HEK293T (cell line): ENCODE data around the gene SLC13A4.

Experiments used
- CTCF ChIA-PET: fragments of 350-600 bp; formaldehyde crosslinking; extraction: SDS; loops from one replicate; lab custom pipeline; 2021; ENCODE audit warnings: antibody characterized with exemption, inconsistent platforms; lab: Yijun Ruan, JAX
- POLR2A ChIA-PET: fragments of 350-600 bp; formaldehyde crosslinking; extraction: SDS; loops from one replicate; lab custom pipeline; 2020; ENCODE audit warnings: antibody characterized with exemption, inconsistent platforms; lab: Yijun Ruan, JAX
- DNase-seq: peaks from one replicate; pipeline ENCODE4 v3.0.0; 2012; ENCODE audit warnings: mixed read lengths; ENCODE audit errors: extremely low spot score
- ARNT ChIP-seq: fragments of 450-650 bp; IDR thresholded peaks from 2 replicates; pipeline ENCODE4 v1.6.1; 2017; ENCODE audit warnings: mild to moderate bottlenecking
- BHLHE40 ChIP-seq: fragments of 450-650 bp; IDR thresholded peaks from 2 replicates; pipeline ENCODE4 v1.6.1; 2016; ENCODE audit warnings: mild to moderate bottlenecking, moderate library complexity, borderline replicate concordance
- CTBP1 ChIP-seq: fragments of 450-650 bp; IDR thresholded peaks from 2 replicates; pipeline ENCODE4 v1.6.1; 2016; ENCODE audit warnings: borderline replicate concordance
- ELF4 ChIP-seq: fragments of 450-650 bp; IDR thresholded peaks from 2 replicates; pipeline ENCODE4 v1.6.1; 2017; ENCODE audit warnings: antibody characterized with exemption
- FOXA1 ChIP-seq: fragments of 450-650 bp; IDR thresholded peaks from 2 replicates; pipeline ENCODE4 v1.6.1; 2016; ENCODE audit warnings: mild to moderate bottlenecking
- FOXK2 ChIP-seq: fragments of 450-650 bp; IDR thresholded peaks from 2 replicates; pipeline ENCODE4 v1.6.1; 2016; ENCODE audit warnings: mild to moderate bottlenecking
- FOXM1 ChIP-seq: fragments of 450-650 bp; IDR thresholded peaks from 2 replicates; pipeline ENCODE4 v1.6.1; 2017; ENCODE audit warnings: mild to moderate bottlenecking, borderline replicate concordance
- HDGF ChIP-seq: fragments of 450-650 bp; IDR thresholded peaks from 2 replicates; pipeline ENCODE4 v1.6.1; 2017; ENCODE audit warnings: antibody characterized with exemption, borderline replicate concordance
- L3MBTL2 ChIP-seq: fragments of 450-650 bp; conservative IDR thresholded peaks from 2 replicates; pipeline ENCODE4 v1.6.1; 2016; ENCODE audit warnings: mild to moderate bottlenecking
- LEF1 ChIP-seq: fragments of 450-650 bp; IDR thresholded peaks from 2 replicates; pipeline ENCODE4 v1.6.1; 2017; ENCODE audit warnings: mild to moderate bottlenecking, borderline replicate concordance
- NFRKB ChIP-seq: fragments of 450-650 bp; IDR thresholded peaks from 2 replicates; pipeline ENCODE4 v1.6.1; 2016; ENCODE audit warnings: mild to moderate bottlenecking, moderate library complexity
- PKNOX1 ChIP-seq: fragments of 450-650 bp; IDR thresholded peaks from 2 replicates; pipeline ENCODE4 v1.6.1; 2016
- SP1 ChIP-seq: fragments of 450-650 bp; IDR thresholded peaks from 2 replicates; pipeline ENCODE4 v1.6.1; 2017
- SUZ12 ChIP-seq: fragments of 450-650 bp; IDR thresholded peaks from 2 replicates; pipeline ENCODE4 v1.6.1; 2016; ENCODE audit warnings: mild to moderate bottlenecking
- TARDBP ChIP-seq: fragments of 450-650 bp; IDR thresholded peaks from 2 replicates; pipeline ENCODE4 v1.6.1; 2016
- ZNF384 ChIP-seq: fragments of 450-650 bp; IDR thresholded peaks from 2 replicates; pipeline ENCODE4 v1.6.1; 2016

The SLC13A4 gene

DNA sequence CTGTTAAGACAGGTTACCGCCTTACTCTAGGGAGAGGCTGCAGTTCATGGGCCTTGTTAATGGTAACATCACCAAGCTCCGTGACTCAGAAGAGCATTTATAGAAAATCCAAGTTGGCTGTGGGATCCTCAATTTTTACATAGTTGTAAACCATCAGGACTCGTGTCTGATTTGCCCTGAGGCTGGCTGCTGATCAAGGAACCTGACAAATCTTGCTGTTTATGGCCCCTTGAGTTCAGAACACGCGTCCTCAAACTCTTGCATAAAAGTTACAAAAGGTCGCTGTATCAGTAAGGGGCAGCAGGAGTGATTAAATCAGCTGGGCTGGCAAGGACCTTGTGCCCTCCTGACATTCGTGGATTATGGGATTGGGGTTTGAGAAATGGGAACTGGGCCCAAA lies 4.6 kb downstream of the SLC13A4 start:
- POLR2A ChIA-PET = interaction anchor here (1.2 kb wide), 1 partner anchor 61 kb away, joined by 3 read pairs; the partner anchor contains the start of gene STMP1
- no peak for DNase-seq
- CTCF ChIA-PET = interaction anchor here (1.9 to 4.5 kb wide), 2 partner anchors 13 to 19 kb away, joined by 6 to 28 read pairs; no protein-coding TSS in a partner anchor
- TF ChIP-seq FOXK2 = no peak
- no peak for TF ChIP-seq CTBP1
- no peak for TF ChIP-seq FOXA1
- no peak for TF ChIP-seq SP1
- no peak for TF ChIP-seq TARDBP
- no peak for TF ChIP-seq HDGF
- no peak for TF ChIP-seq ARNT
- no peak for TF ChIP-seq FOXM1
- no peak for TF ChIP-seq PKNOX1
- no peak for TF ChIP-seq L3MBTL2
- no peak for TF ChIP-seq SUZ12
- no peak for TF ChIP-seq NFRKB
- no peak for TF ChIP-seq ELF4
- no peak for TF ChIP-seq ZNF384
- TF ChIP-seq LEF1 = no peak
- no peak for TF ChIP-seq BHLHE40

DNA sequence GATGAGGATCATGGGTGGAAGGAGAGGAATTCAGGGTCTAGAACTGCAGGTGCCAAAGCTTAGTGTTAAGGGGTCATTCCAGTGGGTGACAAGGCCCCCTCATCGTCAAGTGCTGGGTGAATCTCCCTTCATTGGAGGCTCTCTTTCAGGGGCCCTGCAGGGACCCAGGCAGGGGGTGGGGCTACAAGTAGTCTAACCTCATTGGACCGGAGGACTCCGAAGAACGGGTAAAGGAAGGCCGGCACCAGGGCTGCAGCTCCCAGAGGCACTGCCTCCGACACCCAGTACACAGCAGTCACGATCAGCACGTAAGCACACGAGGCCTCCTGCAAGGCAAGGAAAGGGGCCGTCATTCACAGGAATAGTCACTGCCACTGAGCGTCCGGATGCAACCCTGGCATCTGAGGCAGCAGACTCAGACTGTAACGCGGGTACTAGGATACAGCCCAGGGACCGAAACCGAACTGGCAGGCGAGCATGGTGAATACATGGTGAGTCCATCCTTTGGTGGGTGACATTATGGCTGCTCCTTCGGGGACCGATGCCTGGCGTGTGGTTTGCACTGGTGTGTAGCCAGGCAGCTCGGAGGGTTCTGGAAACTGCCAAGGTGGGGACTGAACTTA lies 6.7 kb downstream of the SLC13A4 start:
- TF ChIP-seq FOXK2 (no peak), FOXM1 (no peak), PKNOX1 (no peak), BHLHE40 (no peak), SUZ12 (no peak), LEF1 (no peak), HDGF (no peak), ZNF384 (no peak), L3MBTL2 (no peak), SP1 (no peak), ELF4 (no peak), FOXA1 (no peak), ARNT (no peak), TARDBP (no peak)
- ChIA-PET CTCF (interaction anchor here (4.5 kb wide), 1 partner anchor 11 kb away, joined by 28 read pairs; no protein-coding TSS in a partner anchor), POLR2A (no interaction called here)
- DNase-seq = no peak

GRCh38 chr7:135719688-135720087 lies 8.3 kb downstream of the SLC13A4 start:
- POLR2A ChIA-PET = interaction anchor here (0.9 to 2.7 kb wide), 3 partner anchors 7 to 9 kb away, joined by 3 to 12 read pairs (median 3); partner anchors contain the start of gene SLC13A4
- no peak for TF ChIP-seq TARDBP
- TF ChIP-seq L3MBTL2 = no peak
- TF ChIP-seq FOXK2 = no peak
- TF ChIP-seq HDGF = no peak
- TF ChIP-seq ZNF384 = no peak
- TF ChIP-seq ELF4 = no peak
- no peak for TF ChIP-seq FOXA1
- no peak for TF ChIP-seq LEF1
- no peak for TF ChIP-seq SP1
- TF ChIP-seq PKNOX1 = no peak
- DNase-seq = no peak
- CTCF ChIA-PET = interaction anchor here (0.6 to 4.5 kb wide), 2 partner anchors 9 to 287 kb away, joined by 3 to 28 read pairs; no protein-coding TSS in a partner anchor

DNA sequence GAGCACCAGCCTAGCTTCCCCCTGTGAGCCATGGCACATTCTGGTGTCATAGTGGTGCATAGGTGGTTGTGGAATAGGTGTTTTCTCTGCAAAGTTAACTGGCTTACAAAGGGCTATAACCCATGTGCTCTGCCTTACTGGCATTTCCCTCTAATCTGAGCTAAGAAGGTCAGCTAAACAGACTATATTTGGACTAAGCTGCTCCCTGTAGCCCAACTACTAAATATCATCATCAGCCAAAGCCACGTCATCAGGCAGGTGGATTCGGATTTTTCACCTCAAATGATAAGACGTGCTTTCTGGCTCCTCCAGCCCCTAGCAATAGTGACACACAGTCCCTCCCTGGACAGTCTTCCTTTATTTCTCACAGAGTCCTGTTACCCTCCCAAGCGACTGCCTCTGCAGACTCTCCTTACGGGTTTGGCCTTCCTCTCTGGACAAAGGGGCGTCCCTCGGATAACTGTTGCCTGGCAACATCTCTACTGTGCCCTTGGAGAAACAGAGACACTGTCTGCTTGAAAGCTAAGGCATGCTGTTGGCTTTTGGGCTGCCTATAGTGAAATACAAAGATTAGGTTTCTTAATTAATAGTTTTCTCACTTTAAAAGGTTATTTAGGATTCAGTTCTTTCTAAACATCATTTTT lies 9.1 kb downstream of the SLC13A4 start:
- ChIA-PET POLR2A (interaction anchor here (0.9 to 2.7 kb wide), 3 partner anchors 8 to 10 kb away, joined by 3 to 12 read pairs (median 3); partner anchors contain the start of gene SLC13A4), CTCF (interaction anchor here (0.7 to 0.8 kb wide), 2 partner anchors 12 to 78 kb away, joined by 3 read pairs; no protein-coding TSS in a partner anchor)
- DNase-seq = no peak
- TF ChIP-seq L3MBTL2 = no peak
- no peak for TF ChIP-seq FOXM1
- no peak for TF ChIP-seq TARDBP
- no peak for TF ChIP-seq FOXA1
- TF ChIP-seq ZNF384 = no peak
- no peak for TF ChIP-seq CTBP1
- no peak for TF ChIP-seq HDGF
- TF ChIP-seq SUZ12 = no peak
- TF ChIP-seq SP1 = no peak
- no peak for TF ChIP-seq FOXK2
- TF ChIP-seq LEF1 = no peak
- no peak for TF ChIP-seq ELF4
- TF ChIP-seq BHLHE40 = no peak
- no peak for TF ChIP-seq PKNOX1
- TF ChIP-seq ARNT = no peak
- no peak for TF ChIP-seq NFRKB

DNA sequence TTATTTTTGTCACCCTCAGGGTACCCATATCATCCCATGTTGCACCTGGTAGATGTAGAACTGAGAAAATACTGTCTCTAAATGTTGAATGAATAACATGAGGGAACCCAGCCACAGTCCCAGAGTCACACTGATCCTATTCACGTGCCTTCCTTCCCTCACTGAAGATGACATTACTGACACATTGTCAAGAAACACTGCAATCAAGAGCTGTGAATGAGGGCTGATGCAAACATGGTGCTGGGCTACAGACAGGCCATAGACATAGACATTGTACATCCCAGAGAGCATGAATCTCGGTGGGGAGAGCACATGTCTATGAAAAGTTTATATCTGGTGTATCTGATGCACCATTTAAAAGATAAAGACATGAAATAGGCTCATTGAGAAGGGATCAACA lies 9.8 kb downstream of the SLC13A4 start:
- CTCF ChIA-PET = no interaction called here
- POLR2A ChIA-PET = interaction anchor here (1.4 to 2.7 kb wide), 2 partner anchors 9 to 10 kb away, joined by 3 to 12 read pairs; partner anchors contain the start of gene SLC13A4
- DNase-seq = no peak
- TF ChIP-seq CTBP1 (no peak), ZNF384 (no peak), ARNT (no peak)
